ENCODE measurements around the gene RAB7A. TPM values are rescaled to one million over a fixed set of nuclear protein-coding genes. Genes with fewer than 3 reads are reported as not detected.
"Not testable (repeated sequence)": the region's sequence is repeated elsewhere in the genome, so short reads cannot be mapped to it uniquely, and the experiment has no call there.

Gene RAB7A
- polyA plus RNA-seq, 1 donor: 140 TPM

DNA sequence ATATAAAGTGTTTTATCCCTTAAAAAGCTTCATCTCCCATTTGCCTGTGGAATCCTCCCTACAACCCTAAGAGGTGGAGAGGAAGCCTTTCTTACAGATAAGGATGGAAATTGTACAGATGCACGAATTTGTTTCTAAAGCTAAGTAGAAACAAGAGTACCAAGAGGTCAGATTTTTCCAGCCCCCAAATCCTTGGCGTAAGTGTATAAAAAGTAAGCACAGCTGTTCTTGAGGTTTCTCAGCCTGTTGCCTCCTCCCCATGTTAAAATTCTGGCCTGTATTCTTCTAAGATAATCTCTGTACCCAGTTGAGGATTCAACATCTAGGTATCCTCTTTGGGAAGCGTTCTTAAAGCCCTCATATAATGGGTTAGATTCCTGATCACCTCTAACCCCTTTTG is 34.9 kb downstream of the RAB7A start:
- DNase-seq: no peak

DNA sequence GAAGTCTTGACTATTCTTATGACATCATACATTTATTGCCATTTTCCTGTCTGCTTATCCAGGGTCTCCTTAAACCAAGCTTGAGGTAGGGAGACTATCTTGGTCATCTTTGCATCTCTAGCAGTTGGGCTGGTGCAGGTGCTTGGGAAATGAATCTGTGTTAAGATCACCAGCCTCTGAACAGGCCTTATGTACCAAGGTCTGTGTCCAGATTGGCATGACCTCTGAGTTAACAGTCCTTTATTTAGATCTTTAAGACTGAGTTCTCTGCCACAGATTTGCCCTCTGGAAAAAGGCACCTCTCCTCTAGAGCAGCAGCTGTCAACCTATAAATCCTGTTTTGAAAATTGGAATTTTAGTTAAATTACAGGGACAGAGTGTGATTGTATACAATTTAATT is 35.4 kb downstream of the RAB7A start:
- no peak for DNase-seq

DNA sequence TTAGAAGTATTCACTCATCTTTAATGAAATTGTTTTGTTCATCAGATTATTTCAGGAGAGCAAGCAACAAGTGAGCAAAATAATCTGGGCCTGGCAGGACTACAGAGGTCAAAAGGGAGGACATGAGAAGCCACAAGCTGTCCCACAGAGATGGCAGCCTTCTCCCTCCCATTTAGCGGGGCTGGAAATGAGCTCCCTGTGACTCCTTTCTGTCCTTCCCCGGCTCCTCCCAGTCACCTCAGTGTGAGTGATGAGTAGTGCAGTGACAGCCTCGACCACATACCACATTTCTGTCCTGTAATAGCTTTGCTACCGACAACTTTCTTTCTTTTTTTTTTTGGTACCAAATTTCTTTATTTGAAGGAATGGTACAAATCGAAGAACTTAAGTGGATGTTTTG is 38.0 kb downstream of the RAB7A start:
- no peak for DNase-seq

DNA sequence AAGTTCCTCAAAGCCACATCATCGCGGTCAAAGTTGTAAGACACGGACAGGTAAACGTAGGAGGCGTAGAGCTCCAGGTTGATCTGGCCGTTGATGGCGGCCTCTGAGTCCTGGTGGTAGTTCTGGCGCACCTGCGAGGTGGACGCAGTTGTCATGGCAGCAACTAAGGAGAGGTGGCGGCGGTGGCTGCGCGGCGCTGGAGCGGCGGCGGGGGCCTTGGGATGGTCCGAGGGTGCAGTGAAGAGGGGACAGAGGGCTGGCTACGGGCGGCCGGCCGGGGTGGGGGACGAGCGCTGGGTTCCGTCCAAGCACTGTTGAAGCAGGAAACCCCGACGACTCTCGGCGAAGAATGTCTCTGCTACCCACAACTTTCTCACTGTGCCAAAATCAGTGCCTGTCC is 38.9 kb downstream of the RAB7A start:
- no peak for DNase-seq

DNA sequence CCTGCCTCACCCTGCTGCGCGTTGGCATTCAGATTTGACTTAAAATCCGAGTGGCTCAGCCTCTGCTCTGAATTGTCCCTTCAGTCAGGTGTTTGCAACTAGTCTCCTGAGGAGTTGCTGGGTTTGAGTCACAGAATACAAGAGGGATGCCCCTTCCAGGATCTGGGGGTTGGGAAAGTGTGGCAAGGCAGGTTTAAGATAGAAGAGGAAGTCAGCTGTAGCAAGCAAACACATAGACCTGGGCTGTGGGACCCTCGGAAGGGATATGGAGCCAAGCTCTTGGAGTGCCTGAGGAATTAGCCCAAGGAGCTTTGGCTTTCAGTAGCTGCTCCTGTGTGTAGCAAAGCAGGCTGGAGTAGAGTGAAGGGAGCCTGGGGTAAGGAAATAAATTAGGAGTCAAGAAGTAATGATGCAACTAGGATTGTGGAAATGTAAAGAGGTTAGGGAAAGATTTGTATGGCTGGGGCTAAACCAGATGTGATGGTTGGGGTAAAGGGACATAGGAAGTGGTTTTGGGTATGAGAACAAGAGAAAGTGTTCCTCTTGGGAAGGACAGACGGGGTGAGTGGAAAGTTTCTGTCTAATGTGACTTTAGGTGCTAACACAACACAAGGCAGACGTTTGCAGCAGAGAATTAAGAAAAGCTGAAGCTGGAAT is 41.2 kb downstream of the RAB7A start:
- DNase-seq: no peak

DNA sequence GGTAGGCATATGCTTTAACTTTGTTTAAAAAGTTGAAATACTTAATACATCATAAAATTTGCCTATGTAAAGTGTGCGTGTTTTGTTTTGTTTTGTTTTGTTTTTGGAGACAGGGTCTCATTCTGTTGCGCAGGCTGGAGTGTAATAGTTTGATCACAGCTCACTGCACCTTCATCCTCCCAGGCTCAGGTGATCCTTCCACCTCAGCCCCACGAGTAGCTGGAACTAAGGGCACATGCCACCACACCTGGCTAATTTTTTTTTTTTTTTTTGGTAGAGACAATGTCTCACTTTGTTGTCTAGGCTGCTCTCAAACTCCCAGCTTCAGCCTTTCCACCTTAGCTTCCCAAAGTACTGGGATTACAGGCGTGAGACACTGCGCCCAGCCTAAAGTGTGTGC is 42.5 kb downstream of the RAB7A start:
- DNase-seq: no peak

DNA sequence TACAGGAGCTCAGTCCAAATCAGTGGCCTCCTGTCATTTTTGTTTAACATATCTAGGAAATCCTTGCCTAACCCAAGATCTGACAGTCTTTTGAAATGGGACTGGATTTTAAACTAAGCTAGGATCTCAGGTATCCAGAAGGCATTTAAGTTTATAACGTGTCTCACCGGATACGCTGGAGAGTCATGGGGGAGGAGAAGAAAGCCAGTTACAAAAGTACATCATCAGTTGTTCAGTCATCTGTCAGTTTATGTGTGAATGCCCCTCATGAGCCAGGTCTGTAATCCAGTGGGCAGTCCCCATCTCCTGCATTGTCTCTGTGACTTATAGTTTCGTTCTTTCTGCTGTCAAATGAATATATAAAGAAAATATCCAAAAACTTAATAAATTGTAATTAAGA is 44.4 kb downstream of the RAB7A start:
- DNase-seq: no peak

DNA sequence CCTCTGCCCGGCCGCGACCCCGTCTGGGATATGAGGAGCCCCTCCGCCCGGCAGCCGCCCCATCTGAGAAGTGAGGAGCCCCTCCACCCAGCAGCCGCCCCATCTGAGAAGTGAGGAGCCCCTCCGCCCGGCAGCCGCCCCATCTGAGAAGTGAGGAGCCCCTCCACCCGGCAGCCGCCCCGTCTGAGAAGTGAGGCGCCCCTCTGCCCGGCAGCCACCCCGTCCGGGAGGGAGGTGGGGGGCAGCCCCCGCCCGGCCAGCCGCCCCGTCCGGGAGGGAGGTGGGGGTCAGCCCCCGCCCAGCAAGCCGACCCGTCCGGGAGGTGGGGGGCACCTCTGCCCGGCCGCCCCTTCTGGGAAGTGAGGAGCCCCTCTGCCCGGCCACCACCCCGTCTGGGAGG is 47.2 kb downstream of the RAB7A start:
- DNase-seq: not testable (repeated sequence)

DNA sequence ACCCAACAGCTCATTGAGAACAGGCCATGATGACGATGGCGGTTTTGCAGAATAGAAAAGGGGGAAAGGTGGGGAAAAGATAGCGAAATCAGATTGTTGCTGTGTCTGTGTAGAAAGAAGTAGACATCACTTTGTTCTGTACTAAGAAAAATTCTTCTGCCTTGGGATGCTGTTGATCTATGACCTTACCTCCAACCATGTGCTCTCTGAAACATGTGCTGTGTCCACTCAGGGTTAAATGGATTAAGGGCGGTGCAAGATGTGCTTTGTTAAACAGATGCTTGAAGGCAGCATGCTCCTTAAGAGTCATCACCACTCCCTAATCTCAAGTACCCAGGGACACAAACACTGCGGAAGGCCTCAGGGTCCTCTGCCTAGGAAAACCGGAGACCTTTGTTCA is 47.6 kb downstream of the RAB7A start:
- not testable (repeated sequence) for DNase-seq

DNA sequence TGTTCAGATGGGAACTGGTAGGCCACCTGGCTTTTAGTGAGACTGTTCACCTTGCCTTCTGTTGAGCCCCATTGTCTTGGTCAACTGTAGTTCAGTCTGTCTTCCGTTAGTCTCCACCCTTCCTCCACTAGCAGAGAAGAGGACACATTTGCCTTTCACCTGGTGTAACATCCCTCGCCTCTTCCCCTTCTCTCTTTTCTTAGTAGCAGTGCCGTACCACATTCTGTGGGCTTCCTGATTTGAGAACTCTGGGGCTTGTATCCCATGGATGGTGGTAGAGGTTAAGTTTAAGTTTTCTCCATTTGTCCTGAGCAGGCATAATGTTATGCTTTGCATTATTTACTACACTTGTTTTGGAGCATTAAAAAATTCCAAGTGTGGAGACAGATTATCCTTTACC is 49.3 kb downstream of the RAB7A start:
- no peak for DNase-seq

DNA sequence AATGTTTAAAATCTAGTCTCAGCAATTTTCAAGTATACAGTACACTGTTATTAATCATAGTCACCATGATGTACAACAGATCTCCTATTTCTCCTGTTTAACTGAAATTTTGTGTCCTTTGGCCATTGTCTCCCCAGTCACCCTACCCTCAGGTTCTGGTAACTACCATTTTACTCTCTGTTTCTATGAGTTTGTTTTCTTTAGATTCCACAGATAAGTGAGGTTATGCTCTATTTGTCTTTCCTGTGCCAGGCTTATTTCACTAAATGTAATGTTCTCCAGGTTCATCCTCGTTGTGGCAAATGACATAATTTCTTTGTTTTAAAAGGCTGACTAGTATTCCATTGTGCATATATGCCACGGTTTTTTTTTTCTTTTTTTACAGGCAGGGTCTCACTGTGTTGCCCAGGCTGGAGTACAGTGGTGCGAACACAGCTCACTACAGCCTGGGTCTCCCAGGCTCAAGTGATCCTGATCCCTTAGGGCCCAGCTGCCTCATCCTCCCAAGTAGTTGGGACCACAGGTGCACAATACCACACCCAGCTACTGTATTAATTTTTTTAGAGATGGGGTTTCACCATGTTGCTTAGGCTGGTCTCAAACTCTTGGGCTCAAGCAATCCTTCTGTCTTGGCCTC is 50.0 kb downstream of the RAB7A start:
- no peak for DNase-seq

DNA sequence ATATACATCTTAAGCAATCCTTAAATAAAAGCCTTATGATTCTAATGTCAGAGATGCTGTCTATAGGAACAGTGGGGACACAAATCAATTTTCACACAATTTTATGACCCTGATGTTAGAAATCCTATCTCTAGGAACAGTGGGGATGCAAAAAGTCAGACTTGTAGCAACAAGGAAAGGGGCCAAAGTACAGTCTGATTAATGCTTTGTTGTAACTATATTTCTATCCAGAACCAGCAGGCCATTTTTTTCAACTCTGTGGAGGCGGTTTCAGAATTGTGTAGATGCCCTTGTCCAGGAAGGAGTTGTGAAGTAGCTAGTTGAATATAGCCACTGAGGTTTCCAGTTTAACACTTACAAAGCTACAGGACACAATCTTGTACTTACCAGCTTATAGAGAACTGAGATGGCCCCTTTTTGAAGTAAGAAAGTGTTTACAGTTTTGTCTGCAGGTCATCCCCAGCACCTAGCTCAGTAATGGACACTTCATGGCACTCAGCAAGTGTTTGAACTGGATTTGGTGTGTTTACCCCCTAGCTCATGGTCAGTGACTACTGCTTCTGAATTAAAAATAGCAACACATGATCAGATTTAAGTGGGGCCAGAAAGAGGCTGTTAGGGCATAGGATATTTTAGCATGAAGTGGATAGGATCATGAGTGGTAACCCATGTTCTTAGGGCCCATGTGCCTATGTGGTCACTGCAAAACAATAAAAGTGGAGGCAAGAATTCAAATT is 54.3 kb downstream of the RAB7A start:
- DNase-seq: no peak

DNA sequence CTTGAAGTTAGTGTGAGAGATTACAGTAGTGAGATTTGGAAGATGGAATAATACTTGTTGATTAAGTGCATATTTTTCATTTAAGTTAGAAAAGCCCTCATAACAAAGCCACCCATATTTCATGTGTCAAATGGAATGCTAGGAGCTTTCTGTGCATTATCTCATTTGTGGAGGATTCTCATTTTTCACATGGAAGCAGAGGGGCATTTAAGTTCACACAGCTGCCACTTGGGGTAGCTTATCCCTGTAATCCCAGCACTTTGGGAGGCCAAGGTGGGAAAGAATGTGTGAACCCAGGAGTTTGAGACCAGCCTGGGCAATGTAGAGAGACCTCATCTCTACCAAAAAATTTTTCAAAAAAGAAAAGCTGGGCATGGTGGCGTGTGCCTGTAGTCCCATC is 55.2 kb downstream of the RAB7A start:
- DNase-seq: no peak

DNA sequence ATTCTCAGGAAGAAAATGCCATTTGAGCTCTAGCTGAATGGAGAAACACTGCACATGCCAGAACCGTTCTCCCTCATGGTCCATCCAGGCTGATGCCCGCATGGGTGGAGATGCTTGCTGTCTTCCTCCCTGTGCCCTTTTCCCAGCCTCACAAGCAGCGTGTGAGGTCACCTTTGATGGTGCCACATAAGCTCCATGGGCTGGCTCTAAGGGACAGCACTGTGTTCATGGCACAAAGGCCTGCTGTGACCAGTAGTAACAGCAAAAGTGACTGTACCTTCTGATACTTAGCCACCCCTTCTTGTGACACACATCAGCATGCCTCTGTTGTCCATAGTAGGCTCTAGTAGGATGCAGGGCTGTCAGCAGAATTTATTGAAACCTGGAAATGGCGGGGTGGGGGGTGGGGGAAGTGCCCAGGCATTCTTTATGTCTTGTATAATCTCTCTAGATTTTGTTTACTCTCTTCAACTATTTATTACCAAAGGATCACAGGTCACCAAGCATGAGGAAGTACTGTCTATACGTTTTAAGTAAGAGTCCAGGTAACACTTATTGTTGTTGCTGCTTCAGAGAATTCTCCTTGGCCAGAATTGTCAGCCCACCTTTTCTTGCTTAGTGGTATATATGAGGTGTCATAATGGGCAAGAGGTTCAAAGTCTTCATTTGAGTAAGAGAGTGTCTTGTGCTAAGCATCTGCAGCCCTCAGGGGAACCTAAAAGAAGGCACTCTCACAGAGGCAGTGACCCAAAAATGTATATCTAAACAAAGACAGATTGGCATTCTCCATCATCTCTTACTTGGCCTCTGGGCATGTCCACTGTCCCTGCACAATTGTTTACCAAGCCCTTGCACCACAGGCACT is 56.5 kb downstream of the RAB7A start:
- no peak for DNase-seq

DNA sequence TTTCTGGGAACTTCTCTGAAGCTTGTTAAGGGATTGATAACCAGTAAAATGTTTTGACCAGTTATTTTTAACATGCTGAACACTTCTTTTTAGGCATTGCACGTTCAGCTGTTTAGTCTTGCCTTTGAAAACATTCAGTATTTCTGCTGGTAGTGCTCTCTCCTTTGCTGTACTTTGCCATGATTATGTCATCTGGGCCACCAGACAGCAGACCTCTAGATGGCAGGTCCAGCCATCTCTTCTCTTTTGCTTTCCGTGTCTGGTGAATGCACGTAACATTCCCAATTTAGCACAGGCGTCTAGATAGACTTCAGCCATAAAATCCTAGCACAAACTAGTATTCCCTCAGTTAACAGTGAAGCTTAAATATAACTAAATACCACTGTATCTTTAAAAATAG is 57.8 kb downstream of the RAB7A start:
- no peak for DNase-seq

DNA sequence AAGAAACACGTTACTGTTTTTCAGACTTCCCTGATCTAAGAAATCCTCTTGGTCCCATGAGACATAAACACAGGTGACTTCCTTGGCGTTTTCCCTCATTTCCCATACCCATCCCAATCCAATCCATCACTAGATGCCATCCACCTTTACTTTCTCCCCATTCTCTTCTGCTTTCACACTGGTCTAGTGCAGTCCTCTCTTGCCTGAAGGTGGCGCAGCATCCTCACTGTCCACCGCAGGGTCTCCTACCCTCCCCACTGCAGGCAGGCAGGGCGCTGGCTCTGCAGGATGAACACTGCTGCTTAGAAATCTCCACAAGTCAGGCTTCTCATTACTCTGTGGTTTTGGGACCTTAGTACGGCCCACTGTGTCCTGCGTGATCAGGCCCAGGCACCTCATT is 58.2 kb downstream of the RAB7A start:
- DNase-seq: no peak

DNA sequence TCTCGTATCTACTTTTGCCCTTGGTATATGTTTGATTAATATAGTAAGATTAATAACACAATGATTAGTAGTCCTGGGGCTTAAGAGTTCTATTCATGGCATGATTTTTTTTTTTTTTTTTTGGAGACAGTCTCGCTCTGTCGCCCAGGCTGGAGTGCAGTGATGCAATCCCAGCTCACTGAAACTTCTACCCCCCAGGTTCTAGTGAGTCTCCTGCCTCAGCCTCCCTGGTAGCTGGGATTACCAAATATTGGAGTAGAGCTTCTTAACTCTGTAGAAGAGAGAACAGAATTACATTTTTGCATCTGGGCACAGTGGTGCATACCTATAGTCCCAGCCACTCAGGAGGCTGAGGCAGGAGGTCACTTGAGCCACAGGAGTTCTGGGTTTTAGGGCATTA is 58.9 kb downstream of the RAB7A start:
- DNase-seq: no peak

DNA sequence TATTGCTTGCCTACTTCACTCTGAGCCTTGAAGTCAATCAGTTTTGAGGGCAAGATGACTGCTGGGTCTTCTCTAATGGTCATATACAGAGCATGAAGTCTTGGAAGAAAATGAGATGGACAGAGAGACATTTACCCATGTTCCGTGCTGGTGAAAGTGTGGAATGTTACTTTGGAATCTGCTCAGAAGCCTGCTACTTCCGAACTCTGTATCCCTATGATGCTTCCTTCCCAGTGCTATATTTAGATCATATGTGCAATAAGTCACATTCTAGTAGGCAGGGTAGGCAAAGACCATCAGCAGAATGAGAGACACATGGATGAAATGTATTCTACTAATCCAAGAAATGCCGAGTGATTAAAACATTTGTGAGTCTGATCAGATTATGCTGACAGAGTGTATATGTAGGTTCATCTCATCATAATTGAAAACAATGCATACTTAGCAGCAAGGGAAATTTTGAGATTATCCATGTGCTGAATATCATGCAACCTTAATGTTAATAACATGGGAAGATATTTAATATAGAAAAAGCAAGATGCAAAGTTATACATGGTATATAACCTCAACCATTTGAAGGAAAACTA is 60.5 kb downstream of the RAB7A start:
- DNase-seq: no peak

DNA sequence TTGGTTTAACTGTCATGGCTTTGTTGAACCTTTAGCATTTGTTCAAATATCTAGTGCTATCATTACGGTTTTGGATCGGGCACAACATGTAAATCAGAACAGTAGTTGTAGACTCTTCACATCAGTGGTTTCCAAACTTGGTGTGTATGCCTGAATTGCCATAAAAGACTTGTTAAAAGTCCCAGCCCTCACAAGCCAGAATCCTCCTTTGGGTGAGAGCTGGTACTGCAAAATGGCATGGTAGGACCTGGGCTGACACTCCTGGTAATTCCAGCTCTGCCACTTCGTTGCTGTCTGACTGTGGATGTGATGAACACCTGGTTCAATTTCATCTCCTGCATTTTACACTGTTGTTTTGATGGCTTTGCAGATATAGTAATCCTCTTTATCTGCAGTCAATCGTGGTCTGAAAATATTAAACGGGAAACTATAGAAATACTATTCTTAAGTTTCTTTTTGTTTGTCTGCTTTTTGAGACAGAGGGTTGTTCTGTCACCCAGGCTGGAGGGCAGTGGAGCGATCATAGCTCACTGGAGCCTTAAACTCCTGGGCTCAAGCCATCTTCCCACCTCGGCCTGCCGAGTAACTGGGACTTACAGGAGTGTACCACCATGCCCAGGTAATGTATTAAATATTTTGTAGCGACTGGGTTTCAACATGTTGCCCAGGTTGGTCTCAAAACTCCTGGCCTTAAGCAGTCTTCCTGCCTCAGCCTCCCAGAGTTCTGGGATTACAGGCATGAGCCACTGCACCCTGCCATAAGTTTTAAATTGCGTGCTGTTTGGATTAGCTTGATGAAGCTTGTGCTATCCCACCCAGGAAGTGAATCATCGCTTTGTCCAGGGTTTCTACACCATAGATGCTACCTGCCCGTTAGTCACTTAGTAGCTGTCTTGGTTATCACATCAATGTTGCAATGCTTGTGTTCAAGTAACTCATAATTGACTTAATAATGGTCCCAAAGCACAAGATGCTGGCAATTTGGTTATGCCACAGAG is 61.6 kb downstream of the RAB7A start:
- no peak for DNase-seq

DNA sequence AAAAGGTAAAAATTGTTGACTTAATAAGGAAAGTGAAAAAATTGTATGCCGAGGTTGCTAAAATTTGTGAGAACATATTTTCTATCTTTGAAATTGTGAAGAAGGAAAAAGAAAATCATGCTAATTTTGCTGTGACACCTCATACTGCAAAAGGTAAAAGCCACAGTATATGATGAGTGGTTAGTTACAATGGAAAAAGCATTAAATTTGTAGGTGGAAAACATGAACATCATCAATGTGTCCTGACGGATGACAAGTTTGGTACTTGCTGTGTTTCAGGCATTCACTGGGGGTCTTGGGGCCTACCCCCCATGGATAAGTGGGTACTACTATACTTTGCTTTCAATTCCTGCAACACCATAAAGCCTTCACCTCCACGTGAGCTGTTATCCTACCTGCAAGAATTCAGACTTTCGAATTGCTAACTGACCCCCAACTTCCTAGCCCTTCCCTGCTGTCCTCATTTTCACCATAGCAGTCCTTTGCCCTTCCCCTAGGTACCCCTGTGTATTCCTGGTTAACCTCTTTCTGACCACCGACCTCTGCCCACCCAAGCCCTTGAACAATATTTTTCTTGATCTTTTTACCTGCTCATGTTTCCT is 62.4 kb downstream of the RAB7A start:
- DNase-seq: no peak
